ENCODE results near the gene AMFR. TPM values are rescaled to one million over a fixed set of nuclear protein-coding genes. Genes with fewer than 3 reads are reported as not detected.
"Not testable (repeated sequence)": the region's sequence is repeated elsewhere in the genome, so short reads cannot be mapped to it uniquely, and the experiment has no call there.

The AMFR gene
- total RNA-seq, 4 donors from 2014 or later = 110 to 130 (median 126) TPM

GRCh38 chr16:56382459-56382858 is 42.9 kb downstream of the AMFR start:
- TF ChIP-seq EP300 (IDR thresholded peaks at IDR 0.05) = no peak
- Histone ChIP-seq H3K4me1 (no peaks in the 10 kb centered on the region), H3K27ac (no peak overlapping the region), H3K27me3 (no peaks in the 10 kb centered on the region), H3K4me3 (no peak overlapping the region), H3K36me3 (peaks cover 83% of the 10 kb centered on the region), H3K9me3 (peaks cover 12% of the 10 kb centered on the region)
- 87% methylated on average over 4 of the region's 4 CpGs for WGBS
- DNase-seq (ENCODE audit: low spot score in 2 of 2) = no peak

DNA sequence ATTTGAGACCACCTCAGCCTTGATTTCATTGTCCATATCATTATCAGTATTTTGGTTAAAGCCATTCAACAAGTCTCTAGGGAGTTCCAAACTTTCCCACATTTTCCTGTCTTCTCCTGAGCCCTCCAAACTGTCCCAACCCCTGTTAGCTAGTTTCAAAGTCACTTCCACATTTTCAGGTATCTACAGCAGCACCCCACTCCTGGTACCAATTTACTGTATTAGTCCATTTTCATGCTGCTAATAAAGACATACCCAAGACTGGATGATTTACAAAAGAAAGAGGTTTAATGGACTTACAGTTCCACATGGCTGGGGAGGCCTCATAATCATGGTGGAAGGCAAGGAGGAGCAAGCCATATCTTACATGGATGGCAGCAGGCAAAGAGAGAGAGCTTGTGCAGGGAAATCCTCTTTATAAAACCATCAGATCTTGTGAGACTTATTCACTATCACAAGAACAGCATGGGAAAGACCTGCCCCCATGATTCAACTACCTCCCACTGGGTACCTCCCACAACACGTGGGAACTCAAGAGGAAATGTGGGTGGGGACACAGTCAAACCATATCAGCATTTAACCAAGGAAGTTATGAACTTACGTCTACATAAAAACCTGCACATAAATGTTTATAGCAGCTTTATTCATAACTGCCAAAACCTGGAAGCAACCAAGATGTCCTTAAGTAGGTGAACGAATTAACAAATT is 44.4 kb downstream of the AMFR start:
- not testable (repeated sequence) for DNase-seq (ENCODE audit: low spot score in 2 of 2); H3K4me3 ChIP-seq; H3K27ac ChIP-seq; H3K4me1 ChIP-seq; H3K27me3 ChIP-seq
- Histone ChIP-seq H3K9me3 (peaks cover 12% of the 10 kb centered on the region), H3K36me3 (peaks cover 71% of the 10 kb centered on the region)
- WGBS = 100% methylated on average over 3 of the region's 3 CpGs

- not testable (repeated sequence) for H3K27ac ChIP-seq; H3K4me3 ChIP-seq; H3K4me1 ChIP-seq; H3K27me3 ChIP-seq; DNase-seq (ENCODE audit: low spot score in 2 of 2)
- 86% methylated on average over 6 of the region's 6 CpGs for WGBS
- Histone ChIP-seq H3K36me3 (peaks cover 61% of the 10 kb centered on the region), H3K9me3 (peaks cover 12% of the 10 kb centered on the region)
Measured at GRCh38 chr16:56379044-56379443, 46.3 kb downstream of the AMFR start.

GRCh38 chr16:56375792-56376191 is 49.6 kb downstream of the AMFR start:
- H3K36me3 ChIP-seq = peaks cover 32% of the 10 kb centered on the region
- WGBS = 75% methylated on average over 6 of the region's 6 CpGs
- DNase-seq (ENCODE audit: low spot score in 2 of 2) = not testable (repeated sequence)

DNA sequence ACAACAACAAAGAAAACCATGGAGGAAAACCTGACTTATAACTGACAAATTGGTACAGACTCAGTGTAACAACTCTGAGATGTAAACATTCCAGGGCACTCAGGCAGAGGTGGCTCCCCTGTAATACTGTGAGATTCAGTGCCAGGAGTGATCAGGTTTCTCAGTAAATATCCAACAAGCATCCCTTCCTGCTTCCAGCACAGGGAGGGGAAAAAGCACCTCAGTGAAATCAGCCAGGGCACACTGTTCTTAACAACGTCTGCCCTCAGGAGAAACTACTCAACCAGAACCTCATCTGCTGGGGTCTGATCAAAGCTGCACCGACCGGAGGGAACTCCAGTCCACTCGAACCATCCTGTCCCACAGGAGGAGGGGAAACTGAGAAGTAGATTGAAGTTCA is 52.3 kb downstream of the AMFR start:
- H3K36me3 ChIP-seq = peaks cover 24% of the 10 kb centered on the region
- peaks cover 28% of the 10 kb centered on the region for H3K4me1 ChIP-seq
- 66% methylated on average over 3 of the region's 4 CpGs for WGBS
- no peak overlapping the region for H3K27ac ChIP-seq
- H3K4me3 ChIP-seq = no peak overlapping the region
- H3K9me3 ChIP-seq = no peaks in the 10 kb centered on the region
- no peaks in the 10 kb centered on the region for H3K27me3 ChIP-seq
- TF ChIP-seq POLR2A (IDR thresholded peaks at IDR 0.05) (no peak), POLR2AphosphoS5 (IDR thresholded peaks at IDR 0.05) (no peak), EP300 (IDR thresholded peaks at IDR 0.05) (no peak)
- TF ChIP-seq, protein P1, sequence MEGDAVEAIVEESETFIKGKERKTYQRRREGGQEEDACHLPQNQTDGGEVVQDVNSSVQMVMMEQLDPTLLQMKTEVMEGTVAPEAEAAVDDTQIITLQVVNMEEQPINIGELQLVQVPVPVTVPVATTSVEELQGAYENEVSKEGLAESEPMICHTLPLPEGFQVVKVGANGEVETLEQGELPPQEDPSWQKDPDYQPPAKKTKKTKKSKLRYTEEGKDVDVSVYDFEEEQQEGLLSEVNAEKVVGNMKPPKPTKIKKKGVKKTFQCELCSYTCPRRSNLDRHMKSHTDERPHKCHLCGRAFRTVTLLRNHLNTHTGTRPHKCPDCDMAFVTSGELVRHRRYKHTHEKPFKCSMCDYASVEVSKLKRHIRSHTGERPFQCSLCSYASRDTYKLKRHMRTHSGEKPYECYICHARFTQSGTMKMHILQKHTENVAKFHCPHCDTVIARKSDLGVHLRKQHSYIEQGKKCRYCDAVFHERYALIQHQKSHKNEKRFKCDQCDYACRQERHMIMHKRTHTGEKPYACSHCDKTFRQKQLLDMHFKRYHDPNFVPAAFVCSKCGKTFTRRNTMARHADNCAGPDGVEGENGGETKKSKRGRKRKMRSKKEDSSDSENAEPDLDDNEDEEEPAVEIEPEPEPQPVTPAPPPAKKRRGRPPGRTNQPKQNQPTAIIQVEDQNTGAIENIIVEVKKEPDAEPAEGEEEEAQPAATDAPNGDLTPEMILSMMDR (IDR thresholded peaks at IDR 0.05) = no peak
- DNase-seq (ENCODE audit: low spot score in 2 of 2) = no peak

More at GRCh38 chr16:56375792-56376191, 49.6 kb downstream of the AMFR start:
- not testable (repeated sequence) for H3K27me3 ChIP-seq, H3K9me3 ChIP-seq, H3K4me3 ChIP-seq, H3K27ac ChIP-seq
- peaks cover 20% of the 10 kb centered on the region for H3K4me1 ChIP-seq

GRCh38 chr16:56372013-56372634 is 53.2 kb downstream of the AMFR start:
- H3K36me3 ChIP-seq = peaks cover 32% of the 10 kb centered on the region
- H3K27me3 ChIP-seq = no peaks in the 10 kb centered on the region
- peaks cover 28% of the 10 kb centered on the region for H3K4me1 ChIP-seq
- H3K4me3 ChIP-seq = no peak overlapping the region
- H3K27ac ChIP-seq = no peak overlapping the region
- 59% methylated on average over 7 of the region's 7 CpGs for whole genome bisulfite sequencing
- DNase-seq (ENCODE audit: low spot score in 2 of 2) = no peak
- H3K9me3 ChIP-seq = no peaks in the 10 kb centered on the region
- TF ChIP-seq POLR2A (IDR thresholded peaks at IDR 0.05) (no peak), EP300 (IDR thresholded peaks at IDR 0.05) (no peak), POLR2AphosphoS5 (IDR thresholded peaks at IDR 0.05) (no peak)
- TF ChIP-seq, protein P1 (IDR thresholded peaks at IDR 0.05) = no peak

- WGBS = 64% methylated on average over 1 of the region's 1 CpG
- H3K27me3 ChIP-seq = no peaks in the 10 kb centered on the region
- no peak for TF ChIP-seq POLR2AphosphoS5 (IDR thresholded peaks at IDR 0.05)
- TF ChIP-seq, protein P1 (IDR thresholded peaks at IDR 0.05) = no peak
- no peak for TF ChIP-seq EP300 (IDR thresholded peaks at IDR 0.05)
- no peak for TF ChIP-seq POLR2A (IDR thresholded peaks at IDR 0.05)
- H3K27ac ChIP-seq = no peak overlapping the region
- no peak overlapping the region for H3K4me3 ChIP-seq
- DNase-seq (ENCODE audit: low spot score in 2 of 2) = no peak
- H3K4me1 ChIP-seq = peaks cover 28% of the 10 kb centered on the region
- H3K9me3 ChIP-seq = no peaks in the 10 kb centered on the region
- peaks cover 37% of the 10 kb centered on the region for H3K36me3 ChIP-seq
Measured at GRCh38 chr16:56371660-56371937, 53.7 kb downstream of the AMFR start.

Data from suprapubic skin (tissue), 4 donors.